OCI-LY7 (cell line): ENCODE measurements around the gene CPA1. TPM values are rescaled to one million over a fixed set of nuclear protein-coding genes. Genes with fewer than 3 reads are reported as not detected.

Experiments
- BruUV-seq: library from RNA; stranded (reverse); fragments of 400-500 nt; replicated peaks from 2 replicates; lab custom pipeline; 2021; lab: Mats Ljungman, UMichigan
- CTCF ChIA-PET: fragments of 300-600 bp; sonication (Branson Sonifier 250); formaldehyde crosslinking; loops from one replicate; lab custom pipeline; 2022; ENCODE audit warnings: antibody characterized with exemption; ENCODE audit not compliant: unreplicated experiment; lab: Charles Lee
- POLR2A ChIA-PET: fragments of 300-600 bp; sonication (Branson Sonifier 250); formaldehyde crosslinking; loops from one replicate; lab custom pipeline; 2022; ENCODE audit warnings: antibody characterized with exemption; lab: Charles Lee
- DNase-seq: peaks from one replicate; pipeline ENCODE4 v3.0.0-alpha.2; 2015; ENCODE audit warnings: low spot score
- H2AFZ ChIP-seq: fragments of 200-600 bp; sonication (generic), shearing (Covaris generic); 2 replicates; pipeline ENCODE4 v1.6.1; 2014; ENCODE audit warnings: mild to moderate bottlenecking, antibody characterized with exemption, low read length, moderate library complexity
- H3K27ac ChIP-seq: fragments of 200-600 bp; sonication (generic); 2 replicates; pipeline ENCODE4 v1.5.1; 2014; ENCODE audit warnings: mixed run types, low read depth, mild to moderate bottlenecking, moderate library complexity, low read length, inconsistent platforms; ENCODE audit not compliant: poor library complexity, severe bottlenecking
- H3K36me3 ChIP-seq: fragments of 200-600 bp; sonication (generic); 2 replicates; pipeline ENCODE4 v1.6.1; 2014; ENCODE audit warnings: mild to moderate bottlenecking, antibody characterized with exemption, low read length, moderate library complexity, mixed read lengths; ENCODE audit not compliant: insufficient read depth
- H3K4me1 ChIP-seq: fragments of 200-600 bp; sonication (generic); 2 replicates; pipeline ENCODE4 v1.5.1; 2014; ENCODE audit warnings: mild to moderate bottlenecking, low read length; ENCODE audit not compliant: insufficient read depth, poor library complexity, severe bottlenecking
- H3K4me2 ChIP-seq: fragments of 200-600 bp; sonication (generic); 2 replicates; pipeline ENCODE4 v1.6.1; 2014; ENCODE audit warnings: mild to moderate bottlenecking, low read length
- H3K4me3 ChIP-seq: fragments of 200-600 bp; sonication (generic); 2 replicates; pipeline ENCODE4 v1.5.1; 2014; ENCODE audit warnings: mild to moderate bottlenecking, low read depth, low read length; ENCODE audit not compliant: poor library complexity, severe bottlenecking
- H3K79me2 ChIP-seq: fragments of 200-600 bp; sonication (generic); 2 replicates; pipeline ENCODE4 v1.6.1; 2016; ENCODE audit warnings: low read depth, mild to moderate bottlenecking, low read length, moderate library complexity, mixed read lengths; ENCODE audit not compliant: insufficient read depth
- H3K9me2 ChIP-seq: fragments of 200-600 bp; sonication (generic); 2 replicates; pipeline ENCODE4 v1.6.1; 2016; ENCODE audit warnings: mild to moderate bottlenecking, low read length, mixed read lengths; ENCODE audit not compliant: insufficient read depth
- H3K9me3 ChIP-seq: fragments of 200-600 bp; sonication (generic); 2 replicates; pipeline ENCODE4 v1.6.1; 2014; ENCODE audit warnings: mild to moderate bottlenecking, mixed run types, low read length, mixed read lengths
- H4K20me1 ChIP-seq: fragments of 200-600 bp; sonication (generic); 2 replicates; pipeline ENCODE4 v1.6.1; 2014; ENCODE audit warnings: mild to moderate bottlenecking, antibody characterized with exemption, low read length, moderate library complexity, mixed read lengths; ENCODE audit not compliant: insufficient read depth
- EZH2phosphoT487 ChIP-seq: fragments of 200-600 bp; sonication (generic); IDR thresholded peaks from 2 replicates; pipeline ENCODE4 v1.6.1; 2018; ENCODE audit warnings: low read depth, borderline replicate concordance, mild to moderate bottlenecking, mixed run types, antibody characterized with exemption, low read length, moderate library complexity, mixed read lengths
- intact Hi-C: fragments of 100-400 bp; cut with micrococcal nuclease; formaldehyde crosslinking; loops from one replicate; pipeline ENCODE4 v1.10.0; 2022; ENCODE audit not compliant: unreplicated experiment
- total RNA-seq, 2 experiments: library from RNA; depleted of rRNA in 1 of 2; stranded (reverse); fragments of >200 nt in 1 of 2; shearing (Covaris generic) in 1 of 2; gene quantifications; 2 replicates each; pipeline ENCODE4 v1.2.3, GENCODE V29; 2014 to 2022
- TF ChIP-seq, protein P1 (sequence below): fragments of 200-600 bp; sonication (generic); conservative IDR thresholded peaks from 2 replicates; pipeline ENCODE4 v1.5.1; 2014; ENCODE audit warnings: mild to moderate bottlenecking, antibody characterized with exemption, low read length, moderate library complexity, mixed read lengths

CPA1 gene
- total RNA-seq, 2 experiments from 2014 or later: not detected

GRCh38 chr7:130358471-130358870 is 21.8 kb upstream of the CPA1 start:
- intact Hi-C loops: no loop called here
- H3K27ac ChIP-seq: no peak overlapping the region
- no peak overlapping the region for H2AFZ ChIP-seq
- H3K4me3 ChIP-seq: no peak overlapping the region
- TF ChIP-seq EZH2phosphoT487: no peak
- TF ChIP-seq, protein P1, sequence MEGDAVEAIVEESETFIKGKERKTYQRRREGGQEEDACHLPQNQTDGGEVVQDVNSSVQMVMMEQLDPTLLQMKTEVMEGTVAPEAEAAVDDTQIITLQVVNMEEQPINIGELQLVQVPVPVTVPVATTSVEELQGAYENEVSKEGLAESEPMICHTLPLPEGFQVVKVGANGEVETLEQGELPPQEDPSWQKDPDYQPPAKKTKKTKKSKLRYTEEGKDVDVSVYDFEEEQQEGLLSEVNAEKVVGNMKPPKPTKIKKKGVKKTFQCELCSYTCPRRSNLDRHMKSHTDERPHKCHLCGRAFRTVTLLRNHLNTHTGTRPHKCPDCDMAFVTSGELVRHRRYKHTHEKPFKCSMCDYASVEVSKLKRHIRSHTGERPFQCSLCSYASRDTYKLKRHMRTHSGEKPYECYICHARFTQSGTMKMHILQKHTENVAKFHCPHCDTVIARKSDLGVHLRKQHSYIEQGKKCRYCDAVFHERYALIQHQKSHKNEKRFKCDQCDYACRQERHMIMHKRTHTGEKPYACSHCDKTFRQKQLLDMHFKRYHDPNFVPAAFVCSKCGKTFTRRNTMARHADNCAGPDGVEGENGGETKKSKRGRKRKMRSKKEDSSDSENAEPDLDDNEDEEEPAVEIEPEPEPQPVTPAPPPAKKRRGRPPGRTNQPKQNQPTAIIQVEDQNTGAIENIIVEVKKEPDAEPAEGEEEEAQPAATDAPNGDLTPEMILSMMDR: no peak
- no peaks in the 10 kb centered on the region for H3K9me2 ChIP-seq
- no peaks in the 10 kb centered on the region for H3K79me2 ChIP-seq
- no peaks in the 10 kb centered on the region for H3K9me3 ChIP-seq
- no peak overlapping the region for H3K4me2 ChIP-seq
- no peaks in the 10 kb centered on the region for H3K4me1 ChIP-seq
- ChIA-PET POLR2A (interaction anchor here (0.6 kb wide), 1 partner anchor 1207 kb away, joined by 3 read pairs; no protein-coding TSS in a partner anchor), CTCF (no interaction called here)
- H4K20me1 ChIP-seq: no peaks in the 10 kb centered on the region
- no TSS peak for BruUV-seq
- no peak for DNase-seq
- H3K36me3 ChIP-seq: no peaks in the 10 kb centered on the region

- BruUV-seq: no TSS peak
- no peaks in the 10 kb centered on the region for H4K20me1 ChIP-seq
- CTCF ChIA-PET: no interaction called here
These were observed 20.9 kb upstream of the CPA1 start for GRCh38 chr7:130359276-130359857.

DNA sequence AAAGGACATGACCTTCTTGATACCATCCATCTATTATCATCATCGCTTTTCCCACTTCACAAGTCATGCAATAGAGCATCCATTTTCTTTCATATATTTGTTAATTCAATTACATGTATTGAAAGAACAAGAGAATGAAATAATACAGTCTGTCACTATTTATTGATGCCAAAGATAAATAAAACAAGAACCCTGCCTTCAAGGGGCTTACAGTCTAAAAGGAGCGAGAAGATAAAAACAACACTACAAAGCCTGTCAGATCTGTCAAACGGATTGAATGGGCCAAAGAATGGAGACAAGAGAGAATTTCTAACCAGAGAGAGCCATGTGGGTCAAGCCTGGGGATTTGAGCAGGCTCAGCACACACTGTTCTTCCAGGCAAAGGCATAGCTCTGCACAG is 19.8 kb upstream of the CPA1 start:
- H2AFZ ChIP-seq: no peak overlapping the region
- H4K20me1 ChIP-seq: no peaks in the 10 kb centered on the region
- ChIA-PET POLR2A (no interaction called here), CTCF (no interaction called here)
- BruUV-seq: no TSS peak
- no peak for TF ChIP-seq EZH2phosphoT487
- TF ChIP-seq, protein P1: no peak
- no peaks in the 10 kb centered on the region for H3K79me2 ChIP-seq
- no peak overlapping the region for H3K4me2 ChIP-seq
- intact Hi-C loops: no loop called here
- H3K9me3 ChIP-seq: no peaks in the 10 kb centered on the region
- no peaks in the 10 kb centered on the region for H3K36me3 ChIP-seq
- no peaks in the 10 kb centered on the region for H3K9me2 ChIP-seq
- no peak overlapping the region for H3K27ac ChIP-seq
- DNase-seq: no peak
- no peaks in the 10 kb centered on the region for H3K4me1 ChIP-seq
- H3K4me3 ChIP-seq: no peak overlapping the region

More at GRCh38 chr7:130359276-130359857, 20.9 kb upstream of the CPA1 start:
- DNase-seq: no peak
- H3K9me2 ChIP-seq: no peaks in the 10 kb centered on the region
- no peaks in the 10 kb centered on the region for H3K9me3 ChIP-seq
- H3K4me1 ChIP-seq: no peaks in the 10 kb centered on the region
- POLR2A ChIA-PET: no interaction called here
- no peaks in the 10 kb centered on the region for H3K79me2 ChIP-seq
- no peak overlapping the region for H3K4me3 ChIP-seq
- intact Hi-C loops: no loop called here
- H3K4me2 ChIP-seq: no peak overlapping the region
- H3K27ac ChIP-seq: no peak overlapping the region
- no peaks in the 10 kb centered on the region for H3K36me3 ChIP-seq
- no peak for TF ChIP-seq EZH2phosphoT487
- TF ChIP-seq, protein P1: no peak
- H2AFZ ChIP-seq: no peak overlapping the region
